ENCODE results near the gene FHOD3.

FHOD3 gene

DNA sequence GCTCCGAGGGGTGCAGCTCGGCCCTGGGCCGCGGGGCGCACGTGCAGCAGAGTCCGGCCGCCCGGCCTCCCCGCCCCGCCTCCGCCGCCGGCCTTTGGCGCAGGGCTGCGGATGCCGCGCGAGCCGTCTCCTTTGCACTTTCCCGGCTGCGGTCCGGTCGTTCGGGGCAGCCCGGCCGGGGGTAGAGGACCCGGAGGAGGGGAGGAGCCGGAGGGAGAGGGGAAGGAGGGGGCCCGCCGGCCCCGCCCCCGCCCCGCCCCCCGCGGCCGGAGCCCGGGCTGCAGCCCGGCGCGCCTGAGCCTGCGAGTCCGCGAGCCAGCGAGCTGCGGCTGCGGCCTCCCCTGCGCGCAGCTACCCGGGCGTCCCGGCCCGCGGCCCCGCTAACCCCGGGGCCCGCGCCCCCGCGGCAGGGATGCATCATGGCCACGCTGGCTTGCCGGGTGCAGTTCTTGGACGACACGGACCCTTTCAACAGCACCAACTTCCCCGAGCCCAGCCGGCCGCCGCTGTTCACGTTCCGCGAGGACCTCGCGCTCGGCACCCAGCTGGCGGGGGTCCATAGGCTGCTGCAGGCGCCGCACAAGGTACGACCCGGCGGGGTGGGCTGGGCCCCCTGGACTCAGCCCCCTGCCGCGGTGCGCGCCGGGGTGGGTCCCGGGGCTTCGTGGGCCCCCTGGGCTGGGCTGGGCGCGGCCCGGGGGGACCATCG, at the start of gene FHOD3:
TSS of gene FHOD3 (plus strand) at position 297 of the 709 bp plus-strand sequence. CDS start at position 420, 123 bp downstream.
- no peak for DNase-seq (ENCODE audit: low spot score)

DNA sequence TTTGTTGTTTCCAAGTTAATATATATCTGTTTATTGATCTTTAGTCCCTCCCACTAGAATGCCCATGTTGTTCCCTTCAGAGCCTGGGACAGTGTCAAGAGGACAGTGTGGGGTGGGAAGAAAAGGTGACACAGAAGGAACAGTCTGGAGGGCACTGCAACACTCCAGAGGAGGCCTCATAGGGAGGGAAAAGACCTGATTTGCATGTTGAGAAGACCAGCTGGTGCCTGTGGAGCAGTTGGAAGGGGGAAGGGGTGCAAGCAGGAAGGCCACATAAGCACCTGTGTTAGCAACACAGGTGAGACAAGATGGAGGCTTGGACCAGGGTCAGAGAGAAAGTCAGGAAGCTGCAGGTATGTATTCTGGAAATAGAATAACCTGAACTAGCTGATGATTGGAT, 48.1 kb upstream of the FHOD3 start:
- DNase-seq (ENCODE audit: low spot score): no peak

DNA sequence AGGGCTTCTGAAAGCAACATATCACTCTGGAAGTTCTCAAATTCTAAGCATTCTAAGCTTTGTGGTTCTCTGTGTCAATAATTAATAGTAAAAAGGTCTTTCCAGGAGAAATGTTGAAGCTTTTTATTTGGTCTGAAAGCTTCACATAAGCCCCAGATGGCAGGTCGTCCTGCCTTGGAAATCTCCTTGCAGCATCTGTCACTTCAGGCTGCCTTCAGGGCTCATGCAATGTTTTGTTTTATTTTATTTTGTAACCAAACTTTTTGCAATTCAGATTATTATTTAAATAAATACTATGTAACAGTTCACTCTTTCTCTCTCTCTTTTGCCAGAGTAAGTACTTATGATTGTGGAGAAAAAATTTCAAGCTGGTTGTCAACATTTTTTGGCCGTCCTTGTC, 46.7 kb upstream of the FHOD3 start:
- no peak for DNase-seq (ENCODE audit: low spot score)

DNA sequence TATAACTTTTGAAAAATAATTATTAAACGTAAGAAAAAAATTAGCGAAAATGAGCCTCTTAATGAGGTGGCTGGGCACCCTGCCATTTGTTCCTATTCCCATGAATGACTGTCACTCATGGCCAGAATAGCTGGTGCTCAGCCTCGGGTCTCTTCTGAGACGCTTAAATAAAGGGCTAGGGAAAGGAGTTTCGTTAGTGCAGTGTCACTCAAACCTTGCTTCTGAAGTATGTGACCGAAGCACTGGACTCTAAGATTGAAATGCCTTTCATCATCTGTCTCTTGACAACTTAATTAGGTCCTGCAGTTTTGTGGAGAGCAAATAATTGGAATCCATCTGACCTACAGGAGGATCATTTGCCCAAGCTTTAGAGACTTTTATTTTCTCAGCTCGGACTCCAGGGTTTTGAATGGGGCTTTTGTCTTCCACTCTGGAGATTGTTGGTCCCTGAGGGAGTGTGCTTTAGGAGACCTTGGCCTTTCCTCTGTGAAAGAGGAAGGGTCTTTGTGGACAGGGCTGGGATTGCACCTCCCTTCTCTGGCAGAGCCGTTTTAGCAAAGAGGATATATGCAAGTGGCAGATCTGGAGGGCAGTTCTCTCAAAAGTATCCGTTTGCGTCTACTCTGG, 42.3 kb upstream of the FHOD3 start:
- DNase-seq (ENCODE audit: low spot score): no peak

DNA sequence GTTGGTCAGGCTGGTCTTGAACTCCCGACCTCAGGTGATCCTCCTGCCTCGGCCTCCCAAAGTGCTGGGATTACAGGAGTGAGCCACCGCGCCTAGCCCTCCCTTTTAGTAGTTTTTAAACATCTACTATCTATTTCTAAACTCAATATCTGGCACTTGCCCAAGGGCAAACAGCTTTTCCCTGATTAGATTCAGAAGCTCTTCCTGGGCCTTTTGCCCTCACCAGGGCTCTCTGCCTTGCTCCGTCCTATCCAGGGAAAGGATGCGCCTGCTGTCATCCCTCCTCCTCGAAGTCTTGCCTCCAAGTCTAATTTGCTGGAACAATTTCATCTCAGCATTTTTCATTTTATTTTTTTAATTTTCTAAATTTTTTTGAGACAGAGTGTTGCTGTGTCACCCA, 41.4 kb upstream of the FHOD3 start:
- DNase-seq (ENCODE audit: low spot score): no peak

DNA sequence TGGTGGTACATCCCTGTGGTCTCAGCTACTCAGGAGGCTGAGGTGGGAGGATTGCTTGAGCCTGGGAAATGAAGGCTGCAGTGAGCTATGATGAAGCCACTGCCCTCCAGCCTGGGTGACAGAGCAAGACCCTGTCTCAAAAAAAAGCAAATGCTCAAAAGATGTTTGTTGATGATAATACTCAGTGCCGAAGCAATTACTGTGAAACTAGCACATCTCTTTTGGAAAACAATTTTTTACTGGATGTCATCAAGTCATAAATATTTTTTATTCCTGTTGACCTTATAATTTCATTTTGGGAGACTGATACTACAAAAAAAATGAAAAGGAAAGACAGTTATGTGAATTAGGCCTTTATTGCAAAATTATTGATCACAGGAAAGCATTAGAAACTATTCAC, 34.5 kb upstream of the FHOD3 start:
- DNase-seq (ENCODE audit: low spot score): no peak

DNA sequence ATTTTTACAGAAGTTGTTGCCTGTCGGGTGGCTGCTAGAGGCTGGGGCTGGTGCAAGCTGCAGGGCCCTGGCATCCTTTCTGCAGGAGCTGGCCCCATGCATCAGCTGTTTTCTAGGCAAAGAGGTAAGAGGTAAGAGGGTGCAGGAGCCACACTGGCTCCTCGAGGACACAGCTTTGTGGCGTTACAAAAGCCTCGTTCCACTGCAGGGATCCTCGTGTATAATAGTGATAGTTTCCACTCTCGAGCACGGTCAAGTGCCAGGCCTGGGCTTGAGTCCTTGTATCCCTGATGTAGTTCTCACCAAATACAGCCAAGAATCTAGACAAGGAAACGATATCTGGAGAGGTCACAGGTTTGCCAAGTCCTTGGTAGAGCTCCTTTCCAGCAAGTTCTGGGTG, 33.2 kb upstream of the FHOD3 start:
- DNase-seq (ENCODE audit: low spot score): no peak

DNA sequence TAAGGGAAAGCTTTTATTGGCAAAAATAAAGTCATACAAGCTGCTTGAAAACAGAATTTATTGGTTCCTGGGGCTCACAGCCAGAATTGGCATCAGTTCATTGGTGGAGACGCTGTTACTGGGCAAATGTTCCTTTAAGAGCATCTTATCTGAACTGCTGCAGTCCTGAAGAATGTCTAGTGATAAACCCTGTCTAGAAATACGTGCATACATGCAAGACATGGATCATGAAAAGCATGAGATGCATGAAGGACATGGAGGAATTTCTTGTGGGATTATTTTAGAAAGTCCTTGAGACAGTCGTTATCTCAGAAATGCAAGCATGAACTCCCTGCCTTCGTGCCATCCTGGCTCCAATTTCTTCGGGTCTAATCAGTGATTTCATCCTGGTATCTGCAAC, 32.5 kb upstream of the FHOD3 start:
- no peak for DNase-seq (ENCODE audit: low spot score)

DNA sequence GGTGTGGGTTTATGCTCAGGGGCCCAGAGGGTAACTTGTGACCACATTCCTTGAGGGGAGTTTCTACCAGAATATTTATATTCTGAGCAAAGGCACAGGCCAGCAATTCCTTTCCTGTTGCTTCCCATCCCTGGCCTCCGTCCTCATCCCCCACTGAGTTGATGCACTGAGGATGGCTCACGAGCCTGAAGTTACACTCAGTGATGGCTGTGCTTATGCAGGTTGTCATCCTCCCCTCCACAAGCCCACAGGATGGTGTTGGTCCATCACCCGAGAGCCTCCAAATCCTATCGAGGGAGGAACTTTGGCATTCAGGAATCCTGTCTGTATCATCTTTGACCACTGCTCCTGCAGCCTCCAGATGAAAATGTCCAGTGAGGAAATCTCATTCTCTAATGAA, 28.4 kb upstream of the FHOD3 start:
- DNase-seq (ENCODE audit: low spot score): no peak

DNA sequence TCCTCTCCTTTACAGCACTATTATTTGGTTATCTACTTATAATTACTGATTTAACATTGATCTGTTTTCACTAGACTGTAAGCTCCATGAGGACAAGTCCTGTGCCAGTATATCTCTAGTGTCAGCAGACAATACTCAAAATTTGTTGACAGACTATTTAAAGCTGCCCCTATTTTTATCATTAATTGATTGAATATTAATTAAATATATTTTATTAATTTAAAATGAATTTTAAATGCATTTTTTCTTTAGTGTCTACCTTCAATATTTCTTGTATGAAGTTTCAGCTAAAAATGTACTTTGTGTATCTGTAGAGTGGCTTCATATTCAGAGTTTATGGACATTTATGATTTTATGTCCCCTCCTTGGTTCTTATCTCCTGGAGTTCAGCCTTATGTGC, 26.4 kb upstream of the FHOD3 start:
- no peak for DNase-seq (ENCODE audit: low spot score)

DNA sequence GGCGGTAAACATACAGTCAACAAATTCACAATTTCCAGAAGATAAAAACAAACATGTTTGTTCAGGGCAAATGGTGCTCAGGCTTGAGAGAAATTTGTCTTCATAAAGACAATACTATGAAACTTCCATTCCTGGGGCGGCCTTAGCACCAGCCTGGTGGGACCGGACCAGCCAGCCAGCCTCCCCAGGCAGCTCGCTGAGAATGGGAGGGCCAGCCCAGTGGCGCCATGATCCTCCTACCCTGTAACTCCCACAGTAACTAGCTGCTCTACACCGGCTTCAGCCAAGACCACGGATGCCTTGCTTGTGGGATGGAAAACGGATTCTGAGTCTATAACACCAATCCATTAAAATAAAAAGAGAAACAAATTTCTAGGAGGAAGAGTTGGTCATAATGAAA, 24.2 kb upstream of the FHOD3 start:
- DNase-seq (ENCODE audit: low spot score): no peak

DNA sequence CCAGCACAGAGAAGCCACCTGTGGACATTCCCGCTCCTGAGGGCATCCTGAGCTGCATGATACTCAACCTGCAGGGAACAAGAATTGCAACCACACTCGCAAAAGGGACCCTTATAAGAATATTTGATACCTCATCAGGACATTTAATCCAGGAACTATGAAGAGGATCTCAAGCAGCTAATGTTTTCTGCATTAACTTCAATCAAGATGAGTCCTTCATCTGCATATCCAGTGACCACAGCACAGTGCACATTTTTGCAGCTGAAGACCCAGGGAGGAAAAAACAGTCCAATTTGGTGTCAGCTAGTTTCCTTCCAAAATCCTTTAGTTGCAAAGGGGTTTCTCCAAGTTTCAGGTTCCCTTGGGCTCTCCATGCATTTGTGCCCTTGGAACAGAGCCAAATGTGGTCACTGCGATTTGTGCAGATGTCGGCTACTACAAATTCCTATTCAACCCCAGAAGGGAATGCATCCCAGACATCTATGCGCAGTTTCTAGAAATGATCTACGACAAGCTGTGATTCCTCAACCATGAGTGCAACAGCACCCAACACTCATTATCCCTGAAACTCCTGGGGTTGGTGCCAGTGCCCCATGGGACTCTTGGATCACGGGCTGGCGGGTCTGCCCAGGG, 23.3 kb upstream of the FHOD3 start:
- DNase-seq (ENCODE audit: low spot score): no peak

DNA sequence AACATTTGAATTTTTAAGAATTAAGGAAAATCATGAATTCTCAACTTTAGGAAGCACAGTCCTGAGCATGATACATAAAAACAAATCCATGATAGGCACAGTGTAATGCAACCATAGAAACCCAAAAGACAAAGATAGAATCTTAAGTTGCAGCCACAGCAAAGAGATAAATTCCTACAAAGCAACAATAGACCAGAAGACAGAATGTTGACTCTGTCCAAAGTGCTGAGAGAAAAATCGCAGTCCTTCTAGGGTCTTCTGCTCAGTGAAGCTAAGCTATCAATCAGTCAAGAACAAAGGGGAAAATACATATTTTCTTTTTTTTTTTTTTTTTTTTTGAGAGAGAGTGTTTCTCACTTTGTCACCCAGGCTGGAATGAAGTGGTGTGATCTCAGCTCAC, 22.0 kb upstream of the FHOD3 start:
- no peak for DNase-seq (ENCODE audit: low spot score)

DNA sequence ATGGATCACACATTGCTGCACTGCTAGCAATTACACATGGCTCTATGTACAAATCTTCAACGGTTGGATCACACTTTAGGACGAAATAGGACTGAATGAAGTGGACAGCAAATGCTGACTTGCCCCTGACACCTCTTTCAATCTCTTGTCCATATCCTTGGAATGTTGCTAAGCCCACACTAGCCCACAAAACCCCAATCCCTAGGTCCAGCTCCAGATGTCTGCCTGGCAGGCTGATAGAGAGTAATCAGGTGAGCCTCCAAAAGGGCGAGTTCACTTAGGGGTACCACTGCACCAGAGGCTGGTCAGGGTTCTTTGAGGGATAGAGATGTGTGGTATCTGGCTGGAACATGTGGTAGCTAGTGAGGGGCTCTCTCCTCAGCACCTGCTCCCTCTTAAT, 18.5 kb upstream of the FHOD3 start:
- DNase-seq (ENCODE audit: low spot score): no peak

DNA sequence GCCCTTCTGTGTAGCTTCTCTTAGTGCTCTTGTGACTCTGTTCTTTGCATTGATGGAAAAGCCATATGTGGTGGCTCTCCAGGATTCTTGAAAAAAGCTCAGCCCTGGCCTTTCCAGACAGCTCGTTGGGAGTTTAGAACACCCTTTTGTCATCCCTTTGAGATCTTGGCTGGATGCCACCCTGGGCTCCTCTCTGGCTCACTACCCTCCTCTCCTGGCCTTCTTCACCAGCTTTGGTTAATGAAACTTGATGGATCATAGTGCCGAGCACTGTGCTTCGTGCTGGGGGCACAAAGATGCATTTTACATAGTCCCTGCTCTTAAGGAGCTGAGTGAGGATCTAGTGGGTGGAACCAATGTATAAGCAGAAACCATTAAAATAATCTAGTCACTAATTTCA, 15.6 kb upstream of the FHOD3 start:
- no peak for DNase-seq (ENCODE audit: low spot score)

DNA sequence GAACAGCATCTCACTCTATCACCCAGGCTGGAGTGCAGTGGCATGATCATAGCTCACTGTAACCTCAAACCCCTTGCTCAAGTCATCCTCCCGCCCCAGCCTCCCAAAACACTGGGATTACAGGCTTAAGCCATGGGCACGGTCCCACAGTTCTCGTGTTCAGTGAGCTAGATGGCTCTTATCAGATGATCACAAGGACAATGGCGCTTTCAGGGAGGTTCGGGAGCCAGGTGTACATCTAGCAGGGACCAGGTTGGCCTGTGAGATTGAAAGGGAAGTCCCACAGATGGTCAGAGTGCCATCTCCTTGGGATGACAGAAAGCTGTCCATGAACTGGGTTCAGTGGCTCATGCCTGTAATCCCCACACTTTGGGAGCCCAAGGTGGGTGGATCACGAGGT, 14.1 kb upstream of the FHOD3 start:
- DNase-seq (ENCODE audit: low spot score): no peak

DNA sequence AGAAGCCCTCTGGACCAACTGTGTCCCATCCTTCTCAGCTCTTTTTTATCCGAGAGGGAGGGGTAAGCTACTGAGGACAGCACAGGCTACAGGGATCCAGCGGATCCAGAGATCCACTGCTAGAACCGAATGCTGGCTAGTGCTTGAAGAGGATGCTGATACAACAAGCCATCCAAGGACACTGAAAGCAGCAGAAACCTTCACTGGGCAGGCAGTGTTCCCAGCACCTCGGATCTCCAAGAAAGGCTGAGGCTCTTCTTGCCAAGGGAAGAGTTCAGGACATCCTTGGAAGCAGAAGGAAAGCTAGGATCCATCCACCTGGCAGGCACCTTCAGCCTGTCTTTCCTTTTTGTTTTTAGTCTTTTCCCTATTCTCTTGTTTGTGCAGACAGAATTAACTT, 13.2 kb upstream of the FHOD3 start:
- DNase-seq (ENCODE audit: low spot score): no peak

DNA sequence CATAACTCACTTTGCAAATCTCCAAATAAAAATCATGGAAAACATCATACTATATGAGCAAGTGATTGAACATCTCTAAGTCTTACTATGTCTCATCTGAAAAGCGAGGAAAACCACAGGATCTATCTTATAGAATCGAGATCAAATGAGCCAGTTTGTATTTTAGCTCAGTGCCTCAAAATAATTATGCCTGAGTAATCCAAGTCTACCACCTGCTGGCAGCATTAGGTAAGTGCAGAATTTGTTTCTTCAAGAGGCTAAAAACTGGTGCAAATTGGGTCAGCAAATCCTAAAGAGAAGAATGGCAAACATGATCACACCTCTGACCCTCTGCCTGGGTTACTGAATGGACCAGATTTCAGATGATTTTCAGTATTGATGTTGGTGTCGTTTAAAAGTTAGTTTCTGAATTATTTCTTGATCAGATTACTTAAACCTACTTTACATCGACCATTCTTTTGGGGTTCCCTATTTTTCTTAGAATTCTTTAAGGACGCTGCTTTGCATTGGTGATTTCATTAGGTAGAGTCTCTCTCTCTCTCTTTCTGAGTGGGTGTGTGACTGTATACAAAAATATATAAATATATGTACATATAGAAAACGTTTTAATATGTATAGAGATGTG, 12.7 kb upstream of the FHOD3 start:
- peak; percentile 55 for DNase-seq (ENCODE audit: low spot score)

DNA sequence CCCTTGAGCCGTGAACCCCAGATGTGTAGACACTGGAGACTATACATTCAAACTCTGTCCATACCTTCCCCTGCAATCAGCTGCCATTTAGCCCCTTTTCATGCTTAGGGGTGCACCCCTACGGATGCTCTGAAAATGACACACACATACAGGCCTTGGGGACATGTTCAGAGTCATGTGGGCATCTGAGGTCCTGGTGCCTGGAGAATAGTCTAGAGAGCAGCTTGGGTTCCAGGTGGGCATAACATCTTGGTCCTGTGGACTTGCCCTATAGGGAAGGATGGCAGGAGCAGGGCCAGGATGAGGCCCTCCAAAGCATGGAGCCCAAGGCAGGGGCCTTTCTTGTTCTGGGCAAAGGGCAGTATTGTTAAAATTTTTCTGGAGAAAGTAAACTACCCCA, 9.9 kb upstream of the FHOD3 start:
- no peak for DNase-seq (ENCODE audit: low spot score)

DNA sequence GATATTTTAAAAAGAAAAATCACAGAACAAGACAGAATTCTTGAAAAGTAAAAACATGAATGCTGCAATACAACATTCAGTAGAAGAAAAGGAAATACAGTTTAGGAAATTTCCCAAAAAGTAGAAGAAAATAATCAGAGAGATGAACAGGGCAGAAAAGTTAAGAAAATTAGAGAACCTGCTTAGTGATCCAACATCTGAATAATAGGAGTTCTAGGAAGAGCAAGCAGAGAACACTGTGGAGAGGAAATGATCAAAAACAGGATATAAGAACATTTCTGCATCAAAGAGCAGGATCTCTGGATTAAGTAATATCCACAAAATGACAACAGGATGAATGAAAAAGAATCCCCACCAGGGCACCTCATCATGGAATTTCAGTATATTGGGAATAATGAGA, 8.8 kb upstream of the FHOD3 start:
- DNase-seq (ENCODE audit: low spot score): no peak

DNA sequence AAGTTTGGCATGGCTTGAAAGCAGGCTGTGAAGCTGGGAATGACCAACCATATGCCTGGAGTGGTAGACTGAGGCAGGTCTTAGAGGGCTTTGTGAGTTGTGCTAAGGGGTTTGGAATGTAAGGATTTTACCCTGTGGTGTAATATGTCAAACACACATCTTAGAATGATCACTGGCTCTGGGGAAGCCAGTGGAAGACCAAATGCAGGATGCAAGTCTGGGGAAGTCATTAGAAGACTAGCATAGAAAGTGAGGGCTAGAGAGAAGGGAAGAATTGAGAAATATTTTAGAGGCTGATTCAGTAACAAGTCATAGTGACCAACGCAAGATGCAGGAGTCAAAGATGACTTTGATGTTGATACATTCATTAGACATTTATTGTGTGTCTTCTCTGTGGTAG, 3.5 kb upstream of the FHOD3 start:
- no peak for DNase-seq (ENCODE audit: low spot score)

DNA sequence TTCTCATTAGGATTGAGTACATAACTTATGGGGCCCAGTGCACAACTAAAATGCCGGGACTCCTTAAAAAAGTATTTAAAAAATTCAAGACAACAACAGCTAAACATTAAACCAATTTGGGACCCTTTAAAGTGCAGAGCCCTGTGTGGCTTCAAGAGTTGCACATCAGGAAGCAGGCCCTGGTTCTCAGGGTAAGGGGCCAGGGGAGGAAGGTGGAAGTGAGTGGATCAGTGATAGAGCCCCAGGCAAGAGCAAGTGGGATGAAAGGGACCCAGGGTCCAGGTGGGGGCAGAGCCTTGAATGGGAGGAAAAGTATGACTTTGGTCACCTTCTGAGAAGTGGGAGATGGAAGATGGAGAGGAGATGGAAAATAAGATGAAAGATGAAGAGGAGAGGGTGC, 2.3 kb upstream of the FHOD3 start:
- DNase-seq (ENCODE audit: low spot score): no peak

DNA sequence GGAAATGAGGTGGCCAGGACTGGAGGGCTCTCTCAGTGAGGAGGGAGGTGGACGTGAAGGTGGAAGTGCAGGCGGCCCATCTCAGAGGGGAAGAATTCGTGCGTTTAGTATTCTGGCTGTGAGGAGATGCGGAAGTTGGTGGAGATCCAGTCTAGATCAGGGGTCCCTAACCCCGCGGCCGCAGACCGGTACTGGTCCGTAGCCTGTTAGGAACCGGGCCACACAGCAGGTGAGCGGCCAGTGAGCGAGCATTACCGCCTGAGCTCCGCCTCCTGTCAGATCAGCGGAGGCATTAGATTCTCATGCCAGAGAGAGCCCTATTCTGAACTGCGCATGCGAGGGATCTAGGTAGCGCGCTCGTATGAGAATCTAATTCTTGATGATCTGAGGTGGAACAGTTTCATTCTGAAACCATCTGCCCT, 1.6 kb upstream of the FHOD3 start:
- no peak for DNase-seq (ENCODE audit: low spot score)

Data from activated CD4-positive, alpha-beta T cell treated with anti-CD3 and anti-CD28 coated beads, Interleukin-2, Interleukin-4, amounts not matched to agents 100 ng/mL and 50 ng/mL, durations not matched to agents 16 hours and 8 hours (primary cell).